Right kidney (tissue), 9 donors: ENCODE data around the gene ANP32D.
"Not testable (repeated sequence)": the region's sequence is repeated elsewhere in the genome, so short reads cannot be mapped to it uniquely, and the experiment has no call there.

Experiments used
- DNase-seq: peaks from one replicate; pipeline ENCODE4 v3.0.0-alpha.2; 2016
- long read RNA-seq, 8 donors: transcript quantifications; one replicate each; lab custom pipeline, GENCODE V29; 2026

ANP32D gene
- long read RNA-seq, donor 1: 0 reads
- long read RNA-seq, donor 2: 0 reads
- long read RNA-seq, donor 3: 0 reads
- long read RNA-seq, donor 4: 0 reads
- long read RNA-seq, donor 5: 0 reads
- long read RNA-seq, donor 6: 0 reads
- long read RNA-seq, donor 7: 0 reads
- long read RNA-seq, donor 8, partial matches to known transcripts: 0 of 1 reads
- long read RNA-seq, donor 8, other reads (novel, unspliced or antisense): 0 of 1 reads

DNA sequence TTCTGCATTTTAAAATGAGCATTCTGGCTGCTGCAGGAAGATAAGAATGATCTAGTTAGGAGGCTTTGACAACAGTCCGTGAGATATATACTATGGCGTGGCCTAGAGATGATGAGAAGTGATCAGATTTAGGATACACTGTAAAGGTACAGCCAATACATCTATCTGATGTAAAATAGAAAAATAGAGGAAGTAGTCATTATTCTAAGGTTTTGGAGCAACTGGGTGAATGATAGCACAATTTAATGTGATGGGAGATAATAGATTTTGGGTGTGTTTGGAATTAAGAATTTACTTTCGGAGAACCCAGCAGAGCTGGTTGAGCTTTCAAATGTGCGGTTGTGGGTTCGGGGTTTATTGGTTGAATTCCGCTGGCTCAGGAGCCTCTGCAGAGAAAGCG is at the start of gene ANP32D:
ANP32D (plus strand) TSS at position 301 of the 400 bp plus-strand sequence. CDS start 106 bp downstream, outside the sequence.
- no peak for DNase-seq

DNA sequence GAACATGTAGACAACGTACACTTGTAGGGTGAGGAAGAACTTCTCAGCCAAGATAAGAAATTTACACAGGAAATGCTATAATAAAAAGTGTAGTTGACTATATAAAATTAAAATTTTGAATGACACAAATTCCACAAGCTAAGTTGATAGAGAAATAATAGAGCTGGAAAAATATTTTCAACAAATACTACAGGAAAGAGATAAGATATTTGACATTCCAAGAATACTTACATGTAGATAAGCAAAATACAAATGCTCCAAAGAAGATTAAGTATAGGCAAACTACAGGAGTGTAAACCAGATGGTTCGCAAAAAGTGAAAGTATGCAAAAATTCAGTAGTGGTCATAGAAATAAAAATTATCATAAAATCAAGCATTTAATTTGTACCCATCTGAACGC is 49.2 kb upstream of the ANP32D start:
- no peak for DNase-seq

DNA sequence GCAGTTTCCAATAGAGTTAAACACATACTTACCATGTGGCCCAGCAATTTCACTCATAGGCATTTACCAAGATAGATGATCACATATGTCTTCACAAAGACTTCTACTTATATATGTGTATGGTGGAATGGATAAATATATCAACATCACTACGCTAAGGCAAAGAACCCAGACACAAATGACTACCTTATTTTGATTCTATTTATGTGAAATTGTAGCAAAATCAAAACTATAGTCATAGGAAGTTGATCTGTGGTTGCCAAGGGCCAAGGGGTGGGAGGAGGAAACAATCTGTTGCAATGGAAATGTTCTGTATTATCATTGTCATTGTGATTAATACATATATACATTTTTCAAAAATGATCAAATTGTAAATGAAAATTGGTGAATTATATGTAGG is 47.7 kb upstream of the ANP32D start:
- no peak for DNase-seq

DNA sequence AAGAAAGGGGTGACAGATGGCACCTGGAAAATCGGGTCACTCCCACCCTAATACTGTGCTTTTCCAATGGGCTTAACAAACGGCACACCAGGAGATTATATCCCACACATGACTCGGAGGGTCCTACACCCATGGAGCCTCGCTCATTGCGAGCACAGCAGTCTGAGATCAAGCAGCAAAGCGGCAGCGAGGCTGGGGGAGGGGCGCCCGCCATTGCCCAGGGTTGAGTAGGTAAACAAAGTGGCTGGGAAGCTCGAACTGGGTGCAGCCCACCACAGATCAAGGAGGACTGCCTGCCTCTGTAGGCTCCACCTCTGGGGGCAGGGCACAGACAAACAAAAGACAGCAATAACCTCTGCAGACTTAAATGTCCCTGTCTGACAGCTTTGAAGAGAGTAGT is 38.3 kb upstream of the ANP32D start:
- DNase-seq: not testable (repeated sequence)

DNA sequence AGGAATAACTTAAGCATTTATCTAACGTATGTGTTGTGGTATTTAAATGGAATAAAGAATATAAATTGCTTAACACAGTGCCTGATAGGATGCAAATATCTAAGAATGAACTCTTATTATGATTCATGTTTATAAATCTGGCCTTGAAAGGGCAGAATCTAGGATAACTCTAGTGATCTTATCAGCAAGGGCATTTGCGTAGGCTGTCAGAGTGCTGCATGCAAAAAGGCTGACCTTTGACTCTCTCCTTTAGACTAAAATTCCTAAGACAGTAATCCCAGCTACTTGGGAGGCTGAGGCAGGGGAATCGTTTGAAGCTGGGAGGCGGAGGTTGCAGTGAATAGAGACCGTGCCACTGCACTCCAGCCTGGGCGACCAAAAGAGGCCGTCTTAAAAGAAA is 31.3 kb upstream of the ANP32D start:
- no peak for DNase-seq

DNA sequence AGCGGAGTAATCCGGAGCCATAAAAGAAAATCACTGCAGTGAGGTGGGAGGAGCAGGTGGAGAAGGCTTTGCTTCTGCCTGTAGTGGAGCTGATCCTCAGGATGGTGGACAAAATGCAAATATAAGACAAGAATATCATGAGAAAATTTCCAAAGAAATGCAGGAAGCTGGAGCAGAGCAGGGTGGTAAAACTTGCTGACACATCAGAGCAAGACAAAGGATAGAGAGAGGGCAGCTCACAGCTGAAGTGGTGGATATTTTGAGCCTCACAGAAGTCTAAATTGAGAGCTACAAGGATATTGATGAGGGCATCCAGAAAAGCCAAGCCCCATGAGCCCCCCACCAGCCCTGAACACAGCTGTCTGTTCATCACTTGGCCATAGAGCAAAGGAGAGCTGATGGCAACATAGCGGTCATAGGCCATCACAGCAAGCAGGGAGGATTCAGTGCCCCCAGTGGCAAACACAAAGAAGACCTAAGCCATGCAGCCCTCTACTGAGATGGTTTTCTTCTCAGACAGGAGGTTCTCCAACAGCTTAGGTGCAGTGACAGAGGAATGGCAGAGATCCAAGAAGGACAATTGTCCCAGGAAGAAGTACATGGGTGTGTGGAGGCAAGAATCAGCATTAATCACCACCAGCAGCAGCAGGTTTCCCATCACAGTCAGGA is 30.0 kb upstream of the ANP32D start:
- DNase-seq: no peak

DNA sequence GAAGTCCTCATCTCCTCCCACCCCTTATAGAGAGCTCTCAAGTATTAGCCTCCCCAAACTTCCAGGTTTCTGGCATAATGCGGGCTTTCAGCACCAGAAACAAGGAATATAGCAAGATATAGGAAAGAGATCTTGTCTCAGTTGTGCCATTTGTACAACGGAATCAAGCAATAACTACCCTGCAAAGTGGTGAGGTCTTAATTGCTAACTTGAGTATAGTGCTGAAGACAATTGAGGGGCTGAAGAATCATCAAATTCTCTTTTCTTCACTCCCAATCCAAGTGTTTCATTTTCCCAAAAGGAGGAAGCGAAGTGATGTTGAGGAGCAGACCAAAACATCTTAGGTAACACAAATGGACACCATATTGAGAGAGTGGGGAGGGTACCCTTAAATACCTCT is 26.8 kb upstream of the ANP32D start:
- no peak for DNase-seq

DNA sequence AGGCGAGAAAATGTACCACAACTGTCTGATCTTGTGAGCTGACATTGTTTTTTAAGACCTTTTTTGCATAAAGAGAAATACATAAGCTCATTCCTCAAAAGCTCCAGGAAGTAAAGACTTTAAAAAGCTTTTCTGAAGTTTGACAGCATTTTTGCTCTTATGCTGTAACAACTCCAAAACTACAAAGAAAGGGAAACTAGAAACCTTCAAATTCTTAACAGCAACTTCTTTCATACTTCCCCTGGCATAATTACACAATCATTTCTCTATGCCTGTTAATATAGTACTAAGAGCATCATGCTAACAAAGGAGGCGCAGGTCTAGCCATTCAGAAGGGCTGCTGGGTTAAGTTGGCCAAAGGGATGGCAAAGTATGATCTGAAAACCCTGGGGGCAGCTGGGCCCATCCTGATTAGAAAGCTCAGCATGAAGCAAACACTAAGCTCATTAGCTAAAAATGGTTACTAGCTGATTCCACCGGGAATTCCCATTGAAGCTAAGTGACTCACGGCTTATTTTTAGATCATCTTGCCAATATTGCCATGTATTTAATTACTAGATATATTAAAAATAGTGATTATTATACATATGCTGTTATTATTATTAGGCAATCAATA is 26.1 kb upstream of the ANP32D start:
- DNase-seq: no peak

DNA sequence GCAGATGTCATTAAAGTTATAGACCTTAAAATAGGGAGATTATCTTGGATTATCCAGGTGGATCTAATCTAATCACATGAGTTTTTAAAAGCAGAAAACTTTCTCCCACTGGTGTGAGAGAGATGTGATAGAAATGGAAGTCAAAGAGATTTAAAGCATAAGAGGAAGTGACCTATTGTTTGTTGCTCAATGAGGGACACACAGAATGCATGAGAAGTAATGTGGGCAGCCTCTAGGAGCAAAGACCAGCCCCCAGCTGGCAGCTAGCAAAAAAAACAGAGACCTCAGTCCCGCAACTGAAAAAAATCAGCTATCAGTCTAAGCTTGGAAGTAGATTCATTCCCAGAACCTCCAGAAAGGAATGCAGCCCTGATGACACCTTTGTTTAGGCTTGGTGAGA is 24.6 kb upstream of the ANP32D start:
- no peak for DNase-seq

DNA sequence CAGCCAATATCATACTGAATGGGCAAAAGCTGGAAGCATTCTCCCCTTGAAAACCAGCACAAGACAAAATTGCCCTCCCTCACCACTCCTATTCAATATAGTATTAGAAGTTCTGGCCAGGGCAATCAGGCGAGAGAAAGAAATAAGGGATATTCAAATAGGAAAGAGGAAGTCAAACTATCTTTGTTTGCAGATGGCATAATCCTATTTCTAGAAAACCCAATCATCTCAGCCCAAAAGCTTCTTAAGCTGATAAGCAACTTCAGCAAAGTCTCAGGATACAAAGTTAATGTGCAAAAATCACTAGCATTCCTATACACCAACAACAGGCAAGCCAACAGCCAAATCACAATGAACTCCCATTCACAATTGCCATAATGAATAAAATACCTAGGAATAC is 21.0 kb upstream of the ANP32D start:
- DNase-seq: no peak

DNA sequence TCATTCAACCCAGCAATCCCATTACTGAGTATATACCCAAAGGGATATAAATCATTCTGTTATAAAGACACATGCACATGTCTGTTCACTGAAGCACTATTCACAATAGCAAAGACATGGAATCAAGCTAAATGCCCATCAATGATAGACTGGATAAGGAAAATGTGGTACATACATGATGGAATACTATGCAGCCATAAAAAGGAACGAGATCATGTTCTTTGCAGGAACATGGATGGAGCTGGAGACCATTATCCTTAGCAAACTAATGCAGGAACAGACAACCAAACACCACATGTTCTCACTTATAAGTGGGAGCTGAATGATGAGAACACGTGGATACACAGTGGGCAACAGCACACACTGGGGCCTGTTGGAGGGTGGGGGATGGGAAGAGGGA is 19.4 kb upstream of the ANP32D start:
- not testable (repeated sequence) for DNase-seq

DNA sequence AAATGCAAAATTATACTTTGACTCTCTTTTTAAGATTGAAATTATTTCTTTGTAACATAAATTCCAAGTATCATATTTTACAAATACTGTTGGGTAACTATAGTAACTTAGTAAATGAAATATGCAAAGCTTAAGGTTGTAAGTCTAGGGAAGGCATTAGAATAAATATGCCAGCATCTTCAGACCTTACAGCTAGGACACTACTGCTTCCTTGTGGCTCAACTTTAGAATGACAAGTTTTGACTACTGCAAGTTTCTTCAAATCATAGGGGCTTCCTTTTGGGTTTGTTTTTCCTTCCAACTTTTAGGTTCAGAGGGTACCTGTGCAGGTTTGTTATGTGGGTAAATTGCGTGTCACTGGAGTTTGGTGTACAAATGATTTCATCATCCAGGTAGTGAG is 17.7 kb upstream of the ANP32D start:
- DNase-seq: no peak

DNA sequence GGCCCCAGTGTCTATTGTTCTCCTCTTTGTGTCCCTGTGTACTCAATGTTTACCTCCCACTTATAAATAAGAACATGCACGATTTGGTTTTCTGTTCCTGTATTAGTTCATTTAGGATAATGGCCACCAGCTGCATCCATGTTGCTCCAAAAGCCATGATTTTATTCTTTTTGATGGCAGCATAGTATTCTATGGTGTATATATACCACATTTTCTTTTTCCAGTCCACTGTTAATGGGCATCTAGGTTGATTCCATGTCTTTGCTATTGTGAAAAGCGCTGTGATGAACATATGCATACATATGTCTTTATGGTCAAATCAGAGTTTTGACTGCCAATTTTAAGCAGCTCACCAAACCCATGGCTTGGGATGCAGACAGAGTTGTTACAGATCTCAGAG is 17.2 kb upstream of the ANP32D start:
- DNase-seq: no peak

DNA sequence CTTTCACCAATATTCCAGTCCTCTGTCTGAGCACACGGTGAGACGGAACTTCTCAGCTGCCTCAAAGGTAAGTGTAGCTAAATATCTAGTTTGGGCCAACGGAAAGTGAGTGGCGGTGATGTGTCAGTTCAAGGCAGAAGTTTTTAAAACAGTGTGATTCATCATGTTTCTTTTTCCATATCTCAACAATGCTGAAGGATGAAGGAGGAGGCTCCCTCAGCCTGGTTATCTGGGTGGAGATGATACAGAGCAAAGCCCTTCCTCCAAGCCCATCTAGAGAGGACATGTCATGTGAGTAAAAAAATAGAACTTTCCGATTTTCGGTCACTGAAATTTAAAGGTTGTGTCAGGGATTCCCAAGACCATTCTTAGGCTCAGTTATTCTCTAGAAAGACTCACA is 13.1 kb upstream of the ANP32D start:
- no peak for DNase-seq

DNA sequence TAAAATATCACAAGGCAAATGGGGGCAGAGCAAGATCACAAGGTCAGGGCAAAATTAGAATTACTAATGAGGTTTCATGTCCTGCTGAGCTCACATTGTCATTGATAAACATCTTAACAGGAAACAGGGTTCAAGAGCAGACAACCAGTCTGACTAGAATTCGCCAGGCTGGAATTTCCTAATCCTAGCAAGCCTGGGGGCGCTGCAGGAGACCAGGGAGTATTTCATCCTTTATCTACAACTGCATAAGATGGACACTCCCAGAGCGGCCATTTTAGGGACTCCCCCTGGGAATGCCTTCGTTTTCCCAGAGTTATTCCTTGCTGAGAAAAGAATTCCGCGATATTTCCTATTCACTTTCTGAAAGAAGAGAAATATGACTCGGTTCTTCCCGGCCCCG is 3.3 kb upstream of the ANP32D start:
- not testable (repeated sequence) for DNase-seq

DNA sequence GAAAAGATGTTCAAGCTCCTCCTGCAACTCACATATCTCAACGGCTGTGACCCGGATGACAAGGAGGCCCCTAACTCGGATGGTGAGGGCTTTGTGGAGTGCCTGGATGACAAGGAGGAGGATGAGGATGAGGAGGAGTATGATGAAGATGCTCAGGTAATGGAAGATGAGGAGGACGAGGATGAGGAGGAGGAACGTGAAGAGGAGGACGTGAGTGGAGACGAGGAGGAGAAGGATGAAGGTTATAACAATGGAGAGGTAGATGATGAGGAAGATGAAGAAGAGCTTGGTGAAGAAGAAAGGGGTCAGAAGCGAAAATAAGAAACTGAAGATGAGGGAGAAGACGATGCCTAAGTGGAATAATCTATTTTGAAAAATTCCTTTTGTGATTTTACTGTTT is 702 bp downstream of the ANP32D start:
- DNase-seq: no peak

DNA sequence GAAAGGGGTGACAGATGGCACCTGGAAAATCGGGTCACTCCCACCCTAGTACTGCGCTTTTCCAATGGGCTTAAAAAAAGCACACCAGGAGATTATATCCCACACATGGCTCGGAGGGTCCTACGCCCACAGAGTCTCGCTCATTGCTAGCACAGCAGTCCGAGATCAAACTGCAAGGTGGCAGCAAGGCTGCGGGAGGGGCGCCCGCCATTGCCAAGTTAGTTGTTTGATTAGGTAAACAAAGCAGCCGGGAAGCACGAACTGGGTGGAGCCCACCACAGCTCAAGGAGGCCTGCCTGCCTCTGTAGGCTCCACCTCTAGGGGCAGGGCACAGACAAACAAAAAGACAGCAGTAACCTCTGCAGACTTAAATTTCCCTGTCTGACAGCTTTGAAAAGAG is 2.1 kb downstream of the ANP32D start:
- DNase-seq: not testable (repeated sequence)

DNA sequence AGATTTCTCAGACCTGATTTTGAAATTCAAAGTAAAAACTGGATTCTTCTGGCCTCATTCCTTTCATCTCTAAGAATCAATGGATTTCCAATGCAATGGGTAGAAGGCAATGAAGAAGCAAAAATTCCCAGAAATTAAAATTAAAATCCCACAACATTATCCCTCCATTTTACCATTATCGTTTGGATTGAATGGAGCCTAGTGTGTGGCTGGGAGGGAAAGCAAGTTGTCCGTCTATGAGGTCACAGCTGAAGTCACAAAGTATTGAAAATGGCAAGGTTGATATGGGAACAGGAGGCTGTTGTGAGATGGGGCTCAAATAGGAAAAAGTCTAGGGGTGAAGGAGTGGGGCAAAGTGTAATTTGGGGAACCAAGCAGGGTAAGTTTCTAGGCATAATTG is 9.8 kb downstream of the ANP32D start, which contains the start of gene C12orf54:
C12orf54 (plus strand) TSS at position 301 of the 400 bp plus-strand sequence. CDS start 799 bp downstream, outside the sequence.
- no peak for DNase-seq

DNA sequence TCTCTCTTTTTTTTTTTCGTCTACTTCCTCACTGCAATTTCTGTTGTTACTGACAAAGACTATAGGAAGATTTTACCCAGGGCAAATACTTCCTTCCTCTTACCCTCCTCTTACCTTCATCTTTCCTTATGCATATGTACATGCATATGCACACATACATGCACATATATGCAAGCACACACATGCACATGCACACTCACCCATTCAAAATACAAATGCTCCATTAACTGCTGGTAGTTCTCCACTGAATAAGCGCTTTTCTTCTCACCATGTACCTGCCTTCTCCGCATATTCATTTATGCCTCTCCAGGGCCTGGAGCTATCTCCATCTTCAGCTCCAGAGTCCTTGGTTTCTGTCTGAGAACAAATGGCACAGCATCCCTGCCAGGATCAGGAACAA is 10.6 kb downstream of the ANP32D start:
- DNase-seq: no peak

DNA sequence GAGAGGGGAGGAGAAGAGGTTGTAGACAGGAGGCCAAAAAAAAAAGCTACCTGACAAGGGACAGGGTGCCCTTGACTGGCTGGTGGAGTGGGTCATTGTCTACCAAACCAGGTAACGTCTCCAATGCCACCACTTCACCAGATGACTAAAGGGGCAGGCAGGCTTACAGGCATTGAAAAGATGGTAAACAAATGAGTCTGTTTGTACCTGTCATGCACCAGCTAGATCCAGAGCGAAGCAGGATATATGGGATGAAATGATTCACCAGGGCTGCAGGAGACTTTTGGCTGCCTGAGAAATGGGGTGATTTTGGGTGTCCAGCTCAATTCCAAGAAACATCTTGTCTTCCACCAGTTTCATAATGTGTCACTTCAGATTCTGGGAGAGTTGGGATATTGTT is 13.9 kb downstream of the ANP32D start:
- DNase-seq: no peak

DNA sequence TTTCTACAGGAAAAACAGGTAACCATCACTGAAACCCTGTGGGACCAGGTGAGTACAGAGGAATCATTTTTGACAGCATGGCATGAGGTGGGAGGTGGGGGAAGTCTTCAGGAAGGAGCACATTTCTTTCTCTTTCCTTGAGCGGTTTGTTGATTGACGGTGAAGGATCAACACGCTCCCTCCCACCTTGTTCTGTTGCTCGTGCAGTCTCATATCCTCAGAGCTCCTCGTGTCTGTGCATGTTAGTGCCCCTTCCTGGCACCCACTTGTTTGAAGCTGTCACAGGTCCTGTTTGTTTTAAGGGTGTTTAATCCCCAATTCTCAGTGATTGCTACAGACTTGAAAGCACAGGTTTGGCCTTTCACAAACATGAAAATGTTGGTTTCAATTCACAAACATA is 14.3 kb downstream of the ANP32D start:
- no peak for DNase-seq

DNA sequence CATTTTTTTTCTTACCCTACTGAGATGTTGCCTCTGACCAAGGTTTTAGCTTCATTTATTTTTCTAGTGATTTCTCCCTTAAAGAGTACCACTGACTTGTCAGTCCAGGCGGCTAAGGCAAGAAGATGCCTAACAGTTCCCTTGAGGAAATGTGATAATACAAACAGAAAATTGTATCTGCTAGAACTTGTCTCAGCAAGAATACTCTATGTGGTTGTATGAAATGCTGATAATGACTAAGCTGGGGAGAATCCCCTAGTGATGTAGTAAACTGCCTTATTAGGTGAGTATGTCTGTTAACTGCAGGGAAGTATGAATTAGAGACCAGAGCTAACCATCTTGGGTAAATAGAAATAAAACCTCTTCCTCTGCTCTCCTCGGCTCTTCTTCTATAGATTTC is 16.7 kb downstream of the ANP32D start:
- DNase-seq: no peak

DNA sequence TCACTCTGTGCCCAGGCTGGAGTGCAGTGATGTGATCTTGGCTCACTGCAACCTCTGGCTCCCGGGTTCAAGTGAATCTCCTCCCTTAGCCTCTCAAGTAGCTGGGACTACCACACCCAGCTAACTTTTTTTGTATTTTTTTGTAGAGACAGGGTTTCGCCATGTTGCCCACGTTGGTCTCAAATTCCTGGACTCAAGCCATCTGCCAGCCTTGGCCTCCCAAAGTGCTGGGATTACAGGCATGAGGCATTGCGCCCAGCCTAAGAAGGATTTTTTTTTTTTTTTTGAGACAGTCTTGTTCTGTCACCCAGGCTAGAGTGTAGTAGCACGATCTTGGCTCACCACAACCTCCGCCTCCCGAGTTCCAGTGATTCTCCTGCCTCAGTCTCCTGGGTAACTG is 17.1 kb downstream of the ANP32D start:
- not testable (repeated sequence) for DNase-seq

DNA sequence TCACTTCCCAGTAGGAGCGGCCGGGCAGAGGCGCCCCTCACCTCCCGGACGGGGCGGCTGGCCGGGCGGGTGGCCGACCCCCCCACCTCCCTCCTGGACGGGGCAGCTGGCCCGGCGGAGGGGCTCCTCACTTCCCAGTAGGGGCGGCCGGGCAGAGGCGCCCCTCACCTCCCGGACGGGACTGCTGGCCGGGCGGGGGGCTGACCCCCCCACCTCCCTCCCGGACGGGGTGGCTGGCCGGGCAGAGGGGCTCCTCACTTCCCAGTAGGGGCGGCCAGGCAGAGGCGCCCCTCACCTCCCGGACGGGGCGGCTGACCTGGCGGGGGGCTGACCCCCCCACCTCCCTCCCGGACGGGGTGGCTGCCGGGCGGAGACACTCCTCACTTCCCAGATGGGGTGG is 27.9 kb downstream of the ANP32D start:
- DNase-seq: not testable (repeated sequence)
